ENCODE data around the gene LYSMD2.

GRCh38 chr15:51736069-51736468 lies 1.4 kb downstream of the LYSMD2 start:
- no peak for TF ChIP-seq CTCF (IDR thresholded peaks at IDR 0.05; ENCODE audit: low read depth, low read length, poor library complexity, severe bottlenecking)
- no peak for TF ChIP-seq EZH2phosphoT487 (IDR thresholded peaks at IDR 0.05; ENCODE audit: borderline replicate concordance, low read length)

Measured in DOHH2 (cell line).